Suprapubic skin (tissue), 4 donors: Measurements from ENCODE around the gene CCDC69. TPM values are rescaled to one million over a fixed set of nuclear protein-coding genes. Genes with fewer than 3 reads are reported as not detected.
A peak's percentile ranks its signal among the peaks of the same experiment; 100 is the strongest.

ENCODE experiments used
- DNase-seq, 2 donors: peaks; one replicate each; pipeline ENCODE4 v3.0.0-alpha.2; 2019; ENCODE audit warnings: low spot score in 2 of 2
- H3K27ac ChIP-seq: fragments of 200-600 bp; sonication (generic); one replicate; pipeline ENCODE4 v1.5.1; 2019
- H3K27me3 ChIP-seq: fragments of 200-600 bp; sonication (generic); one replicate; pipeline ENCODE4 v1.5.1; 2019
- H3K36me3 ChIP-seq: fragments of 200-600 bp; sonication (generic); one replicate; pipeline ENCODE4 v1.5.1; 2019
- H3K4me1 ChIP-seq: fragments of 200-600 bp; sonication (generic); one replicate; pipeline ENCODE4 v1.5.1; 2019
- H3K4me3 ChIP-seq: fragments of 200-600 bp; sonication (generic); one replicate; pipeline ENCODE4 v1.5.1; 2019; ENCODE audit warnings: mild to moderate bottlenecking
- H3K9me3 ChIP-seq: fragments of 200-600 bp; sonication (generic); one replicate; pipeline ENCODE4 v1.5.1; 2019
- CTCF ChIP-seq, 2 donors: fragments of 200-600 bp in 1 of 2; fragments of 450-650 bp in 1 of 2; sonication (generic) in 1 of 2; IDR thresholded peaks; one replicate each; pipeline ENCODE4 v1.5.1; 2016 to 2019; ENCODE audit warnings: antibody characterized with exemption in 2 of 2, mild to moderate bottlenecking in 1 of 2, moderate library complexity in 1 of 2
- EP300 ChIP-seq: sonication (generic); formaldehyde crosslinking; IDR thresholded peaks from one replicate; pipeline ENCODE4 v1.6.1; 2017; ENCODE audit warnings: antibody characterized with exemption
- POLR2A ChIP-seq, 2 donors: fragments of 450-650 bp; IDR thresholded peaks; one replicate each; pipeline ENCODE4 v1.6.1; 2017; ENCODE audit warnings: antibody characterized with exemption in 2 of 2, mild to moderate bottlenecking in 2 of 2, moderate library complexity in 2 of 2
- POLR2AphosphoS5 ChIP-seq, 3 donors: sonication (generic); formaldehyde crosslinking; IDR thresholded peaks; one replicate each; pipeline ENCODE4 v1.6.1; 2017; ENCODE audit warnings: antibody characterized with exemption in 3 of 3
- WGBS: methylation state at CpG from one replicate; pipeline ENCODE4 v1.1.5; 2018; 5-methylcytosine and 5-hydroxymethylcytosine counted together
- total RNA-seq, 4 donors: library from RNA; depleted of rRNA; stranded (reverse); fragments of >200 nt; gene quantifications; one replicate each; pipeline ENCODE4 v1.1.0, GENCODE V29; 2016

Gene CCDC69
- total RNA-seq, 4 donors from 2014 or later = 11.5 to 32.3 (median 26.8) TPM

- H3K36me3 ChIP-seq = no peaks in the 10 kb centered on the region
- no peaks in the 10 kb centered on the region for H3K27me3 ChIP-seq
- no peak for DNase-seq
- no peak overlapping the region for H3K4me3 ChIP-seq
- no peak for TF ChIP-seq POLR2A (IDR thresholded peaks at IDR 0.05)
- no peak for TF ChIP-seq POLR2AphosphoS5 (IDR thresholded peaks at IDR 0.05)
- TF ChIP-seq CTCF (IDR thresholded peaks at IDR 0.05) = no peak
- TF ChIP-seq EP300 = no peak
- H3K27ac ChIP-seq = no peak overlapping the region
- H3K9me3 ChIP-seq = no peaks in the 10 kb centered on the region
- H3K4me1 ChIP-seq = no peaks in the 10 kb centered on the region
- 72% methylated on average over 1 of the region's 1 CpG for WGBS
Observed at GRCh38 chr5:151171529-151171928, 52.4 kb downstream of the CCDC69 start.

- no peak overlapping the region for H3K27ac ChIP-seq
- WGBS = 80% methylated on average over 10 of the region's 10 CpGs
- H3K27me3 ChIP-seq = no peaks in the 10 kb centered on the region
- no peaks in the 10 kb centered on the region for H3K9me3 ChIP-seq
- no peaks in the 10 kb centered on the region for H3K4me1 ChIP-seq
- peak; percentile 37 to 52 for DNase-seq
- H3K4me3 ChIP-seq = no peak overlapping the region
- TF ChIP-seq POLR2A (IDR thresholded peaks at IDR 0.05) (no peak), POLR2AphosphoS5 (IDR thresholded peaks at IDR 0.05) (no peak), CTCF (IDR thresholded peaks at IDR 0.05) (no peak), EP300 (no peak)
- H3K36me3 ChIP-seq = no peaks in the 10 kb centered on the region
Observed at GRCh38 chr5:151168602-151169344, 55.1 kb downstream of the CCDC69 start.

- Histone ChIP-seq H3K36me3 (no peaks in the 10 kb centered on the region), H3K4me1 (no peaks in the 10 kb centered on the region), H3K9me3 (no peaks in the 10 kb centered on the region), H3K27ac (no peak overlapping the region), H3K4me3 (no peak overlapping the region), H3K27me3 (no peaks in the 10 kb centered on the region)
- 87% methylated on average over 5 of the region's 9 CpGs for WGBS
- TF ChIP-seq CTCF (IDR thresholded peaks at IDR 0.05) = no peak
- TF ChIP-seq POLR2AphosphoS5 (IDR thresholded peaks at IDR 0.05) = no peak
- no peak for TF ChIP-seq EP300
- TF ChIP-seq POLR2A (IDR thresholded peaks at IDR 0.05) = no peak
- DNase-seq = no peak
Observed at GRCh38 chr5:151167022-151167421, 56.9 kb downstream of the CCDC69 start.

- Histone ChIP-seq H3K27me3 (no peaks in the 10 kb centered on the region), H3K4me1 (no peaks in the 10 kb centered on the region), H3K36me3 (no peaks in the 10 kb centered on the region), H3K27ac (no peak overlapping the region), H3K4me3 (no peak overlapping the region), H3K9me3 (no peaks in the 10 kb centered on the region)
- DNase-seq = peak in 1 of 2 donors; percentile 86
- TF ChIP-seq CTCF (IDR thresholded peaks at IDR 0.05) (peak; percentile 86 to 87), POLR2A (IDR thresholded peaks at IDR 0.05) (no peak)
- WGBS = 35% methylated on average over 8 of the region's 8 CpGs
Observed at GRCh38 chr5:151164687-151165392, 59.1 kb downstream of the CCDC69 start.

- H3K9me3 ChIP-seq = no peaks in the 10 kb centered on the region
- TF ChIP-seq EP300 (no peak), CTCF (IDR thresholded peaks at IDR 0.05) (no peak), POLR2AphosphoS5 (IDR thresholded peaks at IDR 0.05) (no peak), POLR2A (IDR thresholded peaks at IDR 0.05) (no peak)
- WGBS = 70% methylated on average over 1 of the region's 1 CpG
- H3K27ac ChIP-seq = no peak overlapping the region
- no peaks in the 10 kb centered on the region for H3K36me3 ChIP-seq
- H3K4me3 ChIP-seq = no peak overlapping the region
- no peaks in the 10 kb centered on the region for H3K27me3 ChIP-seq
- peaks cover 8% of the 10 kb centered on the region for H3K4me1 ChIP-seq
- no peak for DNase-seq
Observed at GRCh38 chr5:151162776-151163175, 61.1 kb downstream of the CCDC69 start.
